ENCODE measurements around the gene GSE1. TPM values are rescaled to one million over a fixed set of nuclear protein-coding genes. Genes with fewer than 3 reads are reported as not detected.
A peak's percentile ranks its signal among the peaks of the same experiment; 100 is the strongest.

GSE1 gene
- total and polyA plus RNA-seq, 9 of the 15 experiments (the other 6 are each of a cell fraction or from before 2014, with no cell fraction given) = 12.2 to 244 (median 57.9) TPM

DNA sequence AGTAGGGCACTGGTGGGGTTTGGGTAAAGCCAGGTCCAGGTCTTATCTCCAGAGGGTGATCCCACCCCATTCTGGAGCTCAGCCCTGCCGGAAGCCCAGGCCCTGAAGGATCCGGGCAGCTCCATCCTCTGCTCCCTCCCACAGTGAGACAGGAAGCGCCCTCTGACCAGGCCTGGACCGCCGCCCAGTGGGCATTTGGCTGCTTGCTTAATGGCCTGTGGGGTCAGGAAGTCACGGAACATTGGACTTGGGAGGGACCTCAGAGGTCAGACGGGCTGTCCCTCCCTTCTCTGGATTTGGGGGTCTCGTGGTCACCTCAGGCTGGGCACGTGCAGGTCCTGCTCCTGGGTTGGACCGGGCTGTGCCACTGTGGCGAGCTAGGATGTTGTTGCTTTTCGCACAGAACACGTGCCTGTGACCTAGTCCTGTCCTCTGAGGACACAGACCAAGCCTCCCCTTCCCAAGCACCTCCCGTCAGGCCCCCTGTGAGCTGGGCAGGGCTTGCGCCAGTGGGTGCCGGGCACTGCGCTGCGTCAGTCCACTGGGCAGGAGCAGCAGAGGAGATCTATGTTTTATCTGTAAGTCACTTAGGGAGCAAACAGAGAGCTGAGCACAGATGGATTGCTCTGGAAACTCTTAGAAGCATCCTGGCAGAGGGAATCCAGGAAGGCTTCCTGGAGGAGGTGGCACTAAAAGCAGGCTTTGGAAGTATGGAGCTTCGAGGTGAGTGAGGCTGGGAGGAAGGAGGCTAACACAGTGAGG, 49.4 kb upstream of the GSE1 start (continued):
- peak; percentile 81 for TF ChIP-seq RBFOX2 (IDR thresholded peaks at IDR 0.05; ENCODE audit: low read depth, low read length)
- TF ChIP-seq ELF4 (CRISPR knock-in tag; IDR thresholded peaks at IDR 0.05) = no peak
- TF ChIP-seq, protein P1, sequence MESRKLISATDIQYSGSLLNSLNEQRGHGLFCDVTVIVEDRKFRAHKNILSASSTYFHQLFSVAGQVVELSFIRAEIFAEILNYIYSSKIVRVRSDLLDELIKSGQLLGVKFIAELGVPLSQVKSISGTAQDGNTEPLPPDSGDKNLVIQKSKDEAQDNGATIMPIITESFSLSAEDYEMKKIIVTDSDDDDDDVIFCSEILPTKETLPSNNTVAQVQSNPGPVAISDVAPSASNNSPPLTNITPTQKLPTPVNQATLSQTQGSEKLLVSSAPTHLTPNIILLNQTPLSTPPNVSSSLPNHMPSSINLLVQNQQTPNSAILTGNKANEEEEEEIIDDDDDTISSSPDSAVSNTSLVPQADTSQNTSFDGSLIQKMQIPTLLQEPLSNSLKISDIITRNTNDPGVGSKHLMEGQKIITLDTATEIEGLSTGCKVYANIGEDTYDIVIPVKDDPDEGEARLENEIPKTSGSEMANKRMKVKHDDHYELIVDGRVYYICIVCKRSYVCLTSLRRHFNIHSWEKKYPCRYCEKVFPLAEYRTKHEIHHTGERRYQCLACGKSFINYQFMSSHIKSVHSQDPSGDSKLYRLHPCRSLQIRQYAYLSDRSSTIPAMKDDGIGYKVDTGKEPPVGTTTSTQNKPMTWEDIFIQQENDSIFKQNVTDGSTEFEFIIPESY (CRISPR knock-in tag; IDR thresholded peaks at IDR 0.05) = no peak; the same call in 1 of the 2 replicates
- no peak for TF ChIP-seq ZNF75A (CRISPR knock-in tag; IDR thresholded peaks at IDR 0.05)
- no peak for TF ChIP-seq EGR1 (conservative IDR thresholded peaks at IDR 0.05)
- TF ChIP-seq SMAD1 (IDR thresholded peaks at IDR 0.05; ENCODE audit: low read depth, low read length, partially characterized antibody) = peak; percentile 30
- TF ChIP-seq, protein P2, sequence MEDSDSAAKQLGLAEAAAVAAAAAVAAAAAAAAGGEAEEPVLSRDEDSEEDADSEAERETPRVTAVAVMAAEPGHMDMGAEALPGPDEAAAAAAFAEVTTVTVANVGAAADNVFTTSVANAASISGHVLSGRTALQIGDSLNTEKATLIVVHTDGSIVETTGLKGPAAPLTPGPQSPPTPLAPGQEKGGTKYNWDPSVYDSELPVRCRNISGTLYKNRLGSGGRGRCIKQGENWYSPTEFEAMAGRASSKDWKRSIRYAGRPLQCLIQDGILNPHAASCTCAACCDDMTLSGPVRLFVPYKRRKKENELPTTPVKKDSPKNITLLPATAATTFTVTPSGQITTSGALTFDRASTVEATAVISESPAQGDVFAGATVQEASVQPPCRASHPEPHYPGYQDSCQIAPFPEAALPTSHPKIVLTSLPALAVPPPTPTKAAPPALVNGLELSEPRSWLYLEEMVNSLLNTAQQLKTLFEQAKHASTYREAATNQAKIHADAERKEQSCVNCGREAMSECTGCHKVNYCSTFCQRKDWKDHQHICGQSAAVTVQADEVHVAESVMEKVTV (CRISPR knock-in tag; IDR thresholded peaks at IDR 0.05) = peak; percentile 78
- no peak for TF ChIP-seq TFAM (CRISPR knock-in tag; conservative IDR thresholded peaks at IDR 0.05)
- no peak for TF ChIP-seq STAG1 (CRISPR knock-in tag; IDR thresholded peaks at IDR 0.05; ENCODE audit: borderline replicate concordance)
- no peak for TF ChIP-seq HNRNPUL1 (IDR thresholded peaks at IDR 0.05; ENCODE audit: low read length)
- no peak for TF ChIP-seq ZKSCAN1 (IDR thresholded peaks at IDR 0.05; ENCODE audit: low read depth, low read length)
- TF ChIP-seq, protein P3, sequence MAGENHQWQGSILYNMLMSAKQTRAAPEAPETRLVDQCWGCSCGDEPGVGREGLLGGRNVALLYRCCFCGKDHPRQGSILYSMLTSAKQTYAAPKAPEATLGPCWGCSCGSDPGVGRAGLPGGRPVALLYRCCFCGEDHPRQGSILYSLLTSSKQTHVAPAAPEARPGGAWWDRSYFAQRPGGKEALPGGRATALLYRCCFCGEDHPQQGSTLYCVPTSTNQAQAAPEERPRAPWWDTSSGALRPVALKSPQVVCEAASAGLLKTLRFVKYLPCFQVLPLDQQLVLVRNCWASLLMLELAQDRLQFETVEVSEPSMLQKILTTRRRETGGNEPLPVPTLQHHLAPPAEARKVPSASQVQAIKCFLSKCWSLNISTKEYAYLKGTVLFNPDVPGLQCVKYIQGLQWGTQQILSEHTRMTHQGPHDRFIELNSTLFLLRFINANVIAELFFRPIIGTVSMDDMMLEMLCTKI (IDR thresholded peaks at IDR 0.05; ENCODE audit: partially characterized antibody) = no peak
- TF ChIP-seq, protein P4, sequence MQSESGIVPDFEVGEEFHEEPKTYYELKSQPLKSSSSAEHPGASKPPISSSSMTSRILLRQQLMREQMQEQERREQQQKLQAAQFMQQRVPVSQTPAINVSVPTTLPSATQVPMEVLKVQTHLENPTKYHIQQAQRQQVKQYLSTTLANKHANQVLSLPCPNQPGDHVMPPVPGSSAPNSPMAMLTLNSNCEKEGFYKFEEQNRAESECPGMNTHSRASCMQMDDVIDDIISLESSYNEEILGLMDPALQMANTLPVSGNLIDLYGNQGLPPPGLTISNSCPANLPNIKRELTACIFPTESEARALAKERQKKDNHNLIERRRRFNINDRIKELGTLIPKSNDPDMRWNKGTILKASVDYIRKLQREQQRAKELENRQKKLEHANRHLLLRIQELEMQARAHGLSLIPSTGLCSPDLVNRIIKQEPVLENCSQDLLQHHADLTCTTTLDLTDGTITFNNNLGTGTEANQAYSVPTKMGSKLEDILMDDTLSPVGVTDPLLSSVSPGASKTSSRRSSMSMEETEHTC (IDR thresholded peaks at IDR 0.05) = no peak
- peak; percentile 55 for TF ChIP-seq BRD9 (IDR thresholded peaks at IDR 0.05; ENCODE audit: low read depth, partially characterized antibody)
- TF ChIP-seq, protein P5, sequence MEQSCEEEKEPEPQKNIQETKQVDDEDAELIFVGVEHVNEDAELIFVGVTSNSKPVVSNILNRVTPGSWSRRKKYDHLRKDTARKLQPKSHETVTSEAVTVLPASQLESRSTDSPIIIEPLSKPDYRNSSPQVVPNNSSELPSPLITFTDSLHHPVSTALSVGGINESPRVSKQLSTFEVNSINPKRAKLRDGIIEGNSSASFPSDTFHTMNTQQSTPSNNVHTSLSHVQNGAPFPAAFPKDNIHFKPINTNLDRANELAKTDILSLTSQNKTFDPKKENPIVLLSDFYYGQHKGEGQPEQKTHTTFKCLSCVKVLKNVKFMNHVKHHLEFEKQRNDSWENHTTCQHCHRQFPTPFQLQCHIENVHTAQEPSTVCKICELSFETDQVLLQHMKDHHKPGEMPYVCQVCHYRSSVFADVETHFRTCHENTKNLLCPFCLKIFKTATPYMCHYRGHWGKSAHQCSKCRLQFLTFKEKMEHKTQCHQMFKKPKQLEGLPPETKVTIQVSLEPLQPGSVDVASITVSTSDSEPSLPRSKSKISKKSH (CRISPR knock-in tag; IDR thresholded peaks at IDR 0.05) = no peak
- no peak for TF ChIP-seq ZNF699 (CRISPR knock-in tag; IDR thresholded peaks at IDR 0.05; ENCODE audit: insufficient replicate concordance)
- no peak for TF ChIP-seq ZNF589 (CRISPR knock-in tag; IDR thresholded peaks at IDR 0.05; ENCODE audit: low read depth)
- no peak for TF ChIP-seq ADNP (tag; IDR thresholded peaks at IDR 0.05)
- peak; percentile 38; the same call in 1 of the 2 replicates for TF ChIP-seq POLR2AphosphoS5 (IDR thresholded peaks at IDR 0.05; ENCODE audit: control insufficient read depth, insufficient read depth, low read depth, low read length)
- no peak for TF ChIP-seq ZNF282 (CRISPR knock-in tag; IDR thresholded peaks at IDR 0.05)
- TF ChIP-seq XRCC4 (IDR thresholded peaks at IDR 0.05; ENCODE audit: extremely low read depth, insufficient read depth, insufficient read length) = no peak
